Natural killer cell (primary cell): Measurements from ENCODE around the gene ADAMTS3. TPM values are rescaled to one million over a fixed set of nuclear protein-coding genes. Genes with fewer than 3 reads are reported as not detected.
"Not testable (repeated sequence)": the region's sequence is repeated elsewhere in the genome, so short reads cannot be mapped to it uniquely, and the experiment has no call there.

Source experiments
- ATAC-seq, 3 donors: fragments of 150-1000 bp in 2 of 3; fragments of 200-7000 bp in 1 of 3; cut with Tn5 transposase; 1 replicate in 1 of 3; 2 replicates in 2 of 3; pipeline ENCODE4 v1.10.0; 2021; ENCODE audit warnings: mild to moderate bottlenecking in 2 of 3, moderate library complexity in 2 of 3
- DNase-seq, 2 donors: peaks; one replicate each; pipeline versions ENCODE4 v3.0.0 to v3.0.0-alpha.2; 2013 to 2021; ENCODE audit warnings: mixed read lengths in 1 of 2
- H3K27ac ChIP-seq: one replicate; pipeline ENCODE4 v1.5.1; 2013; ENCODE audit warnings: mild to moderate bottlenecking, low read length
- H3K27me3 ChIP-seq: one replicate; pipeline ENCODE4 v1.6.1; 2013; ENCODE audit warnings: low read length; ENCODE audit not compliant: control insufficient read depth, insufficient read depth
- H3K36me3 ChIP-seq: one replicate; pipeline ENCODE4 v1.6.1; 2013; ENCODE audit warnings: low read length; ENCODE audit not compliant: control insufficient read depth, insufficient read depth
- H3K4me1 ChIP-seq: one replicate; pipeline ENCODE4 v1.6.1; 2013; ENCODE audit warnings: low read length; ENCODE audit not compliant: control insufficient read depth, insufficient read depth
- H3K4me3 ChIP-seq: one replicate; pipeline ENCODE4 v1.5.1; 2013; ENCODE audit warnings: low read length
- H3K9me3 ChIP-seq: one replicate; pipeline ENCODE4 v1.6.1; 2013; ENCODE audit warnings: low read length; ENCODE audit not compliant: control insufficient read depth, insufficient read depth
- H3K27ac Mint-ChIP-seq, 2 donors: one replicate each; pipeline ENCODE4 v1.8.0; 2022; ENCODE audit warnings: mild to moderate bottlenecking in 2 of 2, mixed read lengths in 2 of 2, moderate library complexity in 1 of 2
- H3K27me3 Mint-ChIP-seq, 2 donors: one replicate each; pipeline ENCODE4 v1.8.0; 2022; ENCODE audit warnings: low read depth in 2 of 2, mixed read lengths in 2 of 2
- H3K36me3 Mint-ChIP-seq: one replicate; pipeline ENCODE4 v1.8.0; 2022; ENCODE audit warnings: mixed read lengths
- H3K4me1 Mint-ChIP-seq, 2 donors: one replicate each; pipeline ENCODE4 v1.8.0; 2022; ENCODE audit warnings: mixed read lengths in 2 of 2
- H3K4me3 Mint-ChIP-seq: one replicate; pipeline ENCODE4 v1.8.0; 2022; ENCODE audit warnings: mild to moderate bottlenecking, moderate library complexity, mixed read lengths
- H3K9me3 Mint-ChIP-seq, 2 donors: one replicate each; pipeline ENCODE4 v1.8.0; 2022; ENCODE audit warnings: mixed read lengths in 2 of 2
- CTCF ChIP-seq: fragments of 200-600 bp; IDR thresholded peaks from one replicate; pipeline ENCODE4 v1.8.0; 2022; ENCODE audit warnings: antibody characterized with exemption
- WGBS: methylation state at CpG from one replicate; pipeline ENCODE4 v1.1.7; 2013; ENCODE audit warnings: missing lambda C conversion rate; ENCODE audit not compliant: insufficient coverage; 5-methylcytosine and 5-hydroxymethylcytosine counted together
- intact Hi-C: fragments of 100-400 bp; cut with micrococcal nuclease; formaldehyde crosslinking; loops from one replicate; pipeline ENCODE4 v1.14.2; 2022
- total RNA-seq, 4 donors: library from RNA; stranded (reverse); fragments of 120-200 nt in 1 of 4; gene quantifications; one replicate each; pipeline versions ENCODE4 v1.2.3 to v1.2.4, GENCODE V29; 2013 to 2022

ADAMTS3 gene
- total RNA-seq, 3 donors from 2014 or later (not counting 1 experiment from before 2014, with no cell fraction given) = 0.30 TPM; not detected in 2

GRCh38 chr4:72429397-72429889 lies 139.6 kb downstream of the ADAMTS3 start:
- Histone ChIP-seq H3K27ac (no peak overlapping the region), H3K4me3 (no peak overlapping the region), H3K27me3 (no peaks in the 10 kb centered on the region), H3K9me3 (no peaks in the 10 kb centered on the region), H3K36me3 (no peaks in the 10 kb centered on the region), H3K4me1 (no peaks in the 10 kb centered on the region)
- no peak overlapping the region for H3K27ac Mint-ChIP-seq
- 100% methylated on average over 2 of the region's 4 CpGs for WGBS
- ATAC-seq = no peak
- no peaks in the 10 kb centered on the region for H3K4me1 Mint-ChIP-seq
- intact Hi-C loops = no loop called here
- no peak for TF ChIP-seq CTCF
- no peak for DNase-seq
- peaks cover 6 to 16% of the 10 kb centered on the region in 2 donors for H3K9me3 Mint-ChIP-seq
- H3K27me3 Mint-ChIP-seq = no peaks in the 10 kb centered on the region
- H3K4me3 Mint-ChIP-seq = no peak overlapping the region
- no peaks in the 10 kb centered on the region for H3K36me3 Mint-ChIP-seq

- Mint-ChIP-seq H3K4me3 (no peak overlapping the region), H3K9me3 (peaks cover 6 to 16% of the 10 kb centered on the region in 2 donors), H3K4me1 (no peaks in the 10 kb centered on the region), H3K27ac (no peak overlapping the region), H3K27me3 (no peaks in the 10 kb centered on the region), H3K36me3 (no peaks in the 10 kb centered on the region)
- DNase-seq (no peak), ATAC-seq (no peak)
- no peak overlapping the region for H3K27ac ChIP-seq
- no peaks in the 10 kb centered on the region for H3K4me1 ChIP-seq
- no peaks in the 10 kb centered on the region for H3K36me3 ChIP-seq
- intact Hi-C loops = no loop called here
- H3K4me3 ChIP-seq = no peak overlapping the region
- no peaks in the 10 kb centered on the region for H3K9me3 ChIP-seq
- TF ChIP-seq CTCF = no peak
- H3K27me3 ChIP-seq = no peaks in the 10 kb centered on the region
These were observed 142.0 kb downstream of the ADAMTS3 start for GRCh38 chr4:72427057-72427456.

- H3K4me1 ChIP-seq, DNase-seq, H3K4me1 Mint-ChIP-seq, H3K27ac ChIP-seq, H3K36me3 Mint-ChIP-seq, H3K4me3 ChIP-seq, H3K36me3 ChIP-seq, H3K4me3 Mint-ChIP-seq, ATAC-seq, H3K27me3 ChIP-seq, H3K9me3 ChIP-seq, intact Hi-C loops, H3K27me3 Mint-ChIP-seq, H3K27ac Mint-ChIP-seq: not testable (repeated sequence)
- peaks cover 9 to 13% of the 10 kb centered on the region in 2 donors for H3K9me3 Mint-ChIP-seq
These were observed 143.1 kb downstream of the ADAMTS3 start for GRCh38 chr4:72425908-72426307.

- H3K4me3 ChIP-seq = no peak overlapping the region
- DNase-seq = no peak
- ATAC-seq = no peak
- H3K27me3 ChIP-seq = no peaks in the 10 kb centered on the region
- H3K27ac Mint-ChIP-seq = no peak overlapping the region
- H3K27me3 Mint-ChIP-seq = no peaks in the 10 kb centered on the region
- H3K9me3 Mint-ChIP-seq = peaks cover 14 to 16% of the 10 kb centered on the region in 2 donors
- no peaks in the 10 kb centered on the region for H3K4me1 Mint-ChIP-seq
- no peaks in the 10 kb centered on the region for H3K36me3 Mint-ChIP-seq
- no peaks in the 10 kb centered on the region for H3K9me3 ChIP-seq
- no peaks in the 10 kb centered on the region for H3K36me3 ChIP-seq
- WGBS = 83% methylated on average over 4 of the region's 4 CpGs
- H3K4me1 ChIP-seq = no peaks in the 10 kb centered on the region
- intact Hi-C loops = no loop called here
- no peak for TF ChIP-seq CTCF
- no peak overlapping the region for H3K27ac ChIP-seq
- no peak overlapping the region for H3K4me3 Mint-ChIP-seq
These were observed 145.0 kb downstream of the ADAMTS3 start for GRCh38 chr4:72424006-72424405.
